HG02884 (cell line): Measurements from ENCODE around the gene MYCBPAP.

Source experiments
- ATAC-seq: cut with Tn5 transposase; IDR thresholded peaks from one replicate; pipeline ENCODE4 v1.9.1; 2021; ENCODE audit warnings: mild to moderate bottlenecking, moderate library complexity; ENCODE audit not compliant: unreplicated experiment

MYCBPAP gene

DNA sequence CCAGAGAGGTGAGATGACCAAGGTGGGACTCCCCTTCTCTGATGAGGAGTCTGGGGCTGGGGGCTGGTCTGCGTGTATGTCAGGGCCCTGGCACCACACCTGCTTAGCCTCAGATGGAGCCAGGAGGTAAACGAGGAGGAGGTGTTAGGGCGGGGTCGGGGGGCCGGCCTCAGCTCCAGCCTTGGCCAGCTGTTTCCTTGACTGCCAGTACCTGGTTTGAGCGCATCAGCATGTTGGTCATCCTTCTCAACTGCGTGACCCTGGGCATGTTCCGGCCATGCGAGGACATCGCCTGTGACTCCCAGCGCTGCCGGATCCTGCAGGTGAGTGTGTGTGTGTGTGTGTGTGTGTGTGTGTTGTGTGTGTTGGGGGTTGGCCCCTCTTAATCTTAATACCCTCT is 60.4 kb downstream of the MYCBPAP start:
- ATAC-seq: no peak

DNA sequence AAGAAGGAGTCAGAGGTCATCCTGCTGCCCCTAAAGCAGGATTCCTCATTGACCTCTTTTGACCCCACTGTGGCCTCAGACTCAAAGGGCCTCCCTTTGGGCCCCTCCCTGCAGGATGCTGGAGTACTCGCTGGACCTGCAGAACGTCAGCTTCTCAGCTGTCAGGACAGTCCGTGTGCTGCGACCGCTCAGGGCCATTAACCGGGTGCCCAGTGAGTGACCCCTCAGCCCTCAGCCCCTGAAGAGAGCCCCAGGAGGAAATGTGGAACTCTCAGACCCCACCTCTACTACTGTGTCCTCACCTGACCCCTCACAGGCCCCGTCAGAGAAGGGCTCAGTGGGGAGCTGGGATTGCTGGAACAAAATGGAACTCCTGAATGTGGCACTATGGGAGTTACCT is 61.4 kb downstream of the MYCBPAP start:
- no peak for ATAC-seq

DNA sequence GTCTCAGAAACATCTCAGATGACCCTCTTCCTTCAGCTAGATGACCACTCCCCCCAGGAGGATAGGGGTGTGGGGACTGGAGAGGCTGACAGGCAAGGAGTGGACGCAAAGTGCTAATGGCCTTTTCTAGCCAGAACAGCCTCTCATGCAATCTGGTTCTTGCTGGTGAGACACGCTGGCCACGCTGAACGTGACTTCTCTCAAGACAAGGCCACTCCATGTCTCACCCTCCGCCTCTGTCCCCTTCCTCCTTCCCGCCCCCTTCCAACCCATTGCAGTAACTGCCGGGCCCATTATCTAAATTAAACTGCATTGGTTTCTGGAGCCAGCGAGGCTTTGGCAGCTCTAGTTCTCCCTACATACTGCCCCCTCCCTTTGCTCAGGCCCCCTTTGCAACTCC is 61.8 kb downstream of the MYCBPAP start:
- no peak for ATAC-seq

DNA sequence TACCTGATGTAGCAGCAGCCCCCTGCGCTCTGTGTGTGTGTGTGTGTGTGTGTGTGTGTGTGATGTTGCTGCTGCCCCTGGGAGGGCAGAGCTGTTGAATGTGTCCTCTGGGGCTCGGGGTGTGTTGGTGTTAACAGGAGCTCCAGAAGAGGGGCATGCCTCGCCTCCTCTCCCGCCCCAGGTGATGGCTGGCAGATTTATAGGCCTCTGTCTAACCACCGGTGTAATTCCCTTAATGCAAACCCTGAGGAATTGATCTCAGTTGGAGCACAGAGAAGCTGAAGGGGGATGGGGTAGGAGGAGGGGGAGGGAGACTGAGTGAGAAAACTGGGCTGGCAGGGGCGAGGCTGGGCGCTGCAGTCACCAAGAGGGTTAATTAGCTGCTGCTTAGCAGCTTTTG is 62.3 kb downstream of the MYCBPAP start:
- ATAC-seq: no peak

DNA sequence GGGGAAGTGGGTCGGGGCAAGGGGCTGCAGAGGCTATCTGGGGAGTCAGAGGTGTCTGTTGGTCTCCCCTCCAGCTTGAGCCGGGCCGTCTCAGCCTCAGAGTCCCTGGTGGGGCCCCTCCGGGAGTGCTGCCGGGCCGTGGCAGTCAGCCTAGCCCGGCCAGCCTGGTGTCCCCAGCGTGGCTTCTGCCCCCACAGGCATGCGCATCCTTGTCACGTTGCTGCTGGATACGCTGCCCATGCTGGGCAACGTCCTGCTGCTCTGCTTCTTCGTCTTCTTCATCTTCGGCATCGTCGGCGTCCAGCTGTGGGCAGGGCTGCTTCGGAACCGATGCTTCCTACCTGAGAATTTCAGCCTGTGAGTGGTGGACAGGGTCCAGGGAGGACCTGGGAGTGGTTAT is 63.4 kb downstream of the MYCBPAP start:
- no peak for ATAC-seq

DNA sequence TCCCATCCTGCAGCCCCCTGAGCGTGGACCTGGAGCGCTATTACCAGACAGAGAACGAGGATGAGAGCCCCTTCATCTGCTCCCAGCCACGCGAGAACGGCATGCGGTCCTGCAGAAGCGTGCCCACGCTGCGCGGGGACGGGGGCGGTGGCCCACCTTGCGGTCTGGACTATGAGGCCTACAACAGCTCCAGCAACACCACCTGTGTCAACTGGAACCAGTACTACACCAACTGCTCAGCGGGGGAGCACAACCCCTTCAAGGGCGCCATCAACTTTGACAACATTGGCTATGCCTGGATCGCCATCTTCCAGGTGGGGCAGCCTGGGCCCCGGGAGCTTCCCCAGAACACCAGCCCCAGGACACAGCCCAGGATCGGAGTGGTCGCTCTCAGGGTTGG is 64.3 kb downstream of the MYCBPAP start:
- no peak for ATAC-seq

DNA sequence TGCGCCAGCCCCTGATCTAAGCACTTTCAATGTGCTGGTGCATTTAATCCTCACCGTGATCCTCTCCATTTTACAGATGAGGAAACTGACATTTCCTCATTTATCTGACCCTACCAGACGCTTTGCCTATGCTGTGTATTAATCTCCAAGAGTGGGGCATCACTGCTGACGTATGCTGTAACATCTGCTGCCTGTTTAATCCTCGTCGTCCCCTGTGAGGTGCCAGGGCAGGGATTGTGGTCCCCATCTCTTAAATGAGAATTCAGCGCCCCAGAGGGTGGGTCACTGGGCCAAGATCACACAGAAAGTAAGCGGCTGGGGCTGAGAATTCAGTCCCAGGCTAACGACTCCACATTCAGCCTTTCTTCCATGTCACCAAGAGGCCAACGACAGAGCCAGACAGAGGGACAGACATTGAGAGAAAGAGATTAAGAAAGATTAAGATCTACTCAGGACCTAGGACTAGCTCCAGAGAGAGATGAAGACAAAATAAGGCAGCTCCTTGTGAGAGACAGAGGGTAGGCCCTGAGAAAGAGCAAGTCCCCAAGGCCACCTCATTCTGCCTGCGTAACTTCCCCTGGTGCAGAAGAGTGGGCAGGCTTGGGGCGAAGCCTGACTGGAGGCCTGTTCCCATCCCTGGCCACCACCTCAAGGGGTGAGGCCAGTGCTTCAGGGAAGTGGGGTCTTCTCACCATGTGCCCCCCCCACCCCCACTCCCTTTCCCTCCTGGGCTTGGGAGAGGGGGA is 65.8 kb downstream of the MYCBPAP start:
- no peak for ATAC-seq

DNA sequence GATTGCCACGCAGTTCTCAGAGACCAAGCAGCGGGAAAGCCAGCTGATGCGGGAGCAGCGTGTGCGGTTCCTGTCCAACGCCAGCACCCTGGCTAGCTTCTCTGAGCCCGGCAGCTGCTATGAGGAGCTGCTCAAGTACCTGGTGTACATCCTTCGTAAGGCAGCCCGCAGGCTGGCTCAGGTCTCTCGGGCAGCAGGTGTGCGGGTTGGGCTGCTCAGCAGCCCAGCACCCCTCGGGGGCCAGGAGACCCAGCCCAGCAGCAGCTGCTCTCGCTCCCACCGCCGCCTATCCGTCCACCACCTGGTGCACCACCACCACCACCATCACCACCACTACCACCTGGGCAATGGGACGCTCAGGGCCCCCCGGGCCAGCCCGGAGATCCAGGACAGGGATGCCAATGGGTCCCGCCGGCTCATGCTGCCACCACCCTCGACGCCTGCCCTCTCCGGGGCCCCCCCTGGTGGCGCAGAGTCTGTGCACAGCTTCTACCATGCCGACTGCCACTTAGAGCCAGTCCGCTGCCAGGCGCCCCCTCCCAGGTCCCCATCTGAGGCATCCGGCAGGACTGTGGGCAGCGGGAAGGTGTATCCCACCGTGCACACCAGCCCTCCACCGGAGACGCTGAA is 67.5 kb downstream of the MYCBPAP start:
- ATAC-seq: no peak

DNA sequence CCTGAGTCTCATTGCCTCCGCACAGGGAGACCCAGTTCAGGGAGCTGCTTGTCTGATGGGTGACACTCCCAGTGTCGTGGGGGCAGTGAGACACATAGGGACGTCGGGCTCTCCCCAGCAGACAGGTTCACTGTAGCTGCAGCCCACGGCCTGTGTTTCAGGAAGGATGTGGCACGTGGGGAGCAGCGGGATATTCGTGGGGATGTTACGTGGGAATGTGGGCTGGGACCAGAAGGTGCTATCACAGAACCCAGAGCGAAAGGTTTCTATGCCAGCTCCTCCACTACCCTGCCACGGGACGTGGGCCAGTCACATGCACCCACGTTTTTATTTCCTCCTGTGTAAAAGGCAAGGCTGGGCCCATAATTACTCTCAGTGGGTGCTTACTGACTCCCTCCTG is 68.6 kb downstream of the MYCBPAP start:
- ATAC-seq: no peak

DNA sequence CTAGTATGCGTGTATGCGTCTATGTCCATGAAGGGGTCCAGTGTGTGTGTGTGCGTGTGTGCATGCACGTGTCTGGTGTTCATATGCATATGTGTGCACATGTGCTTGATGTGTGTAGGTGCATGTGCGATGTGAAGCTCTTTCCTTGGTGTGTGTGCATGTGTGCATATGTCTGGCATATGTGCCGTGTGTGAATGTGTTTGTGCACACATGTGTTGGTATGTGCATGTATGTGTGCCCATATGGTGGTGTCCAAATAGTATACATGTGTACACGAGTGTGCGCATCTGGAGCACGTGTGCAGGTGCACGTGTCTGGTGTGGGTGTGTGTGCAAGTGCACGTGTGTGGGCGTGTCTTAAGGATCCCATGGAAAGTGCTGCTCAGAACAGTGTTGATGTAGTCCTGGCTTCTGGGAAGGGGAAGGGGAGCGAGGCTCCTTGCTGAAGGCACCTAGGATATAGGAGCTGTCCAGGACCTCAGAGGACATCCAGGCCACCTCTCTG is 69.3 kb downstream of the MYCBPAP start:
- ATAC-seq: no peak

DNA sequence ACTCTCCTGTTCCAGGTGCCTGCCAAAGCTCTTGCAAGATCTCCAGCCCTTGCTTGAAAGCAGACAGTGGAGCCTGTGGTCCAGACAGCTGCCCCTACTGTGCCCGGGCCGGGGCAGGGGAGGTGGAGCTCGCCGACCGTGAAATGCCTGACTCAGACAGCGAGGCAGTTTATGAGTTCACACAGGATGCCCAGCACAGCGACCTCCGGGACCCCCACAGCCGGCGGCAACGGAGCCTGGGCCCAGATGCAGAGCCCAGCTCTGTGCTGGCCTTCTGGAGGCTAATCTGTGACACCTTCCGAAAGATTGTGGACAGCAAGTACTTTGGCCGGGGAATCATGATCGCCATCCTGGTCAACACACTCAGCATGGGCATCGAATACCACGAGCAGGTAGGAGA is 69.9 kb downstream of the MYCBPAP start:
- no peak for ATAC-seq

DNA sequence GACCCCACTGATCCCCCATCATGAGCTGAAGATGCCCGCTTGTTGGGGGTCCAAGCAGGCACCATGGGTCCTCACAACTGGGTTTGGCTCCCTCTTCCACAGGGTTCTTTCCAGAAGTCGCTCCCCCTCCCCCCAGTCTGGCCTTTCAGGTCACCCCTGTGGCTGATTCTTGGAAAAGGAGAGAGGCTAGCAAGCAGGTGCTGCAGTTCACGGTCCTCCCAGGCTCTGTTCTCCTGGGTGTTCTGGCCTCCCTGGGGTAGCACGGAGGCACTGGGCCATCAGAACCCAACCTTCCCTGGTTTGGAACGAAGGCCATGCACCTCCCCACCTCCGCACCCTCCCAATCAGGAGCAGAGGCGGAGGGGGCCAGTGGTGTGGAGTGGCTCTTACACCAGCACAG is 71.2 kb downstream of the MYCBPAP start:
- ATAC-seq: no peak

DNA sequence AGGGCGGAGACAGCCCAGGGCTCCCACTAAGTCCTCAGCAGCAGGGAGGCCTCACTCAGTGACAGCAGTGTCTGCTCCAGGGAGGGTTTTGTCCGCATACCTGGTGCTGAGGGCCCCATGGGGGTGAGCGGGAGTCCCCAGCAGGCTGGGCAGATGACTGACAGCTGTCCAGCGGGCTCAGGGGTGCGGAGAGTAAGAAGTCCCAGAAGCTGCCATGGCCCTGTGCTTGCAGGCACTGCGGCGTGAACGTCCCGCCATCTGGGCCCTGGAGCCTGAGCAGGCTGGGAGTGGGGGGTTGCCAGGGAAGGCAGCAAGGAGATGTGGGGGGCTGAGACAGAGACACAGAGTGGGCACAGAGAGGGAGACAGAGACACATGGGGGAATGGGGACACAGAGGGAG is 72.4 kb downstream of the MYCBPAP start:
- no peak for ATAC-seq
